Gastroesophageal sphincter (tissue), 3 donors: Measurements from ENCODE around the gene AFAP1.

ENCODE experiments used
- CTCF ChIP-seq, 4 experiments: fragments of 200-600 bp in 2 of 4; fragments of 450-650 bp in 2 of 4; sonication (generic) in 1 of 4; IDR thresholded peaks; one replicate each; pipeline ENCODE4 v1.5.1; 2017 to 2019; ENCODE audit warnings: antibody characterized with exemption in 4 of 4, mild to moderate bottlenecking in 2 of 4, moderate library complexity in 2 of 4
- EP300 ChIP-seq: sonication (generic); formaldehyde crosslinking; IDR thresholded peaks from one replicate; pipeline ENCODE4 v1.6.1; 2017; ENCODE audit warnings: antibody characterized with exemption, mild to moderate bottlenecking
- POLR2A ChIP-seq, 2 donors: fragments of 450-650 bp; IDR thresholded peaks; one replicate each; pipeline ENCODE4 v1.6.1; 2017; ENCODE audit warnings: antibody characterized with exemption in 2 of 2, mild to moderate bottlenecking in 2 of 2, moderate library complexity in 1 of 2

DNA sequence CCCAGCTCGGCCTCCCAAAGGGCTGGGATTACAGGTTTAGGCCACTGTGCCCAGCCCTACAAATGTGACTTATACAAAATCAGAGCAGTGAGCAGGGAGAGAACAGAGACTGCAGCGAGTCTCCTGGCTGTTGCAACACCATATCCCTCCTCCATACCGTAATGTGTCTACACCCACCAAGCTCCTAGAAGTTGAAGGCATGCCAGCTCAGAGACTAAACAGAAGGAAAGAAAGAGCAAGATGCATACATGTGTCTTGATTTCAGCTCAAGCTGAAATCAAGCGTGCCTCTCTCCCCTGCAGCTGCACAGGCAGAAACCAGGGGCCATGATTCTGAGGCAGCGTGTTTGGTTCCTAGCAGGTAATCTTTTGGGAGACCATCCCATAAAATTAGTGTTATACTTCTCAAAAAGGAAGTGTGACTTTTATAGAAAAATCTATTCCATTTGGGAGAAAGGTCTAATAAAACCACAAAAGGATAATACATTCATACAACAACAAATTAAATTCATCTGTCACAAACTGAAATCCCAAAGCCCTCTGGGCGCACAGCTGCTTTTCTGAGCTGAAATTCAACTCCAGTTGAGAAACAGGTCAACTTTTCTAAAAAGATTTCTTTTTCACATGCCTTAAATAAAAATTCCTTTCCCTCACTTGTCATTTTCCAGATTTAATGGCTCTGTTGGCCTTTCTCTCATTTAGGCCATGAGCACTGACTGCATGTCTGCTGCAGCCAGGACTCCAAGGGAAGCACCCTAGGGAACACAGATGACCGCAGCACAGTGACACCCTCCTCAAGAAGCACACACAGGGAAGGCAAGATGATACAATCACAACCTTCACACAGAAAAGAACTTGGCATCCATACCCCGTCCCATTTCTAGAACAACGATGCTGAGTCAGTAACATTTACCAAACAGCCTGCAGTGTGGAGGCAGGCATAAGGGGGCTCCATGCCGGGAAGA lies 34.4 kb downstream of the AFAP1 start:
- TF ChIP-seq CTCF (IDR thresholded peaks at IDR 0.05) = no peak
- TF ChIP-seq EP300 = no peak
- no peak for TF ChIP-seq POLR2A (IDR thresholded peaks at IDR 0.05)
